Caco-2 (cell line): ENCODE measurements around the gene TLK1. TPM values are rescaled to one million over a fixed set of nuclear protein-coding genes. Genes with fewer than 3 reads are reported as not detected.

Experiments used
- BruUV-seq: library from RNA; stranded (reverse); fragments of 400-500 nt; replicated peaks from 2 replicates; lab custom pipeline; 2021; lab: Mats Ljungman, UMichigan
- CTCF ChIA-PET: fragments of 300-600 bp; sonication (Branson Sonifier 250); formaldehyde crosslinking; loops from one replicate; lab custom pipeline; 2022; ENCODE audit warnings: antibody characterized with exemption; lab: Charles Lee
- POLR2A ChIA-PET: fragments of 300-600 bp; sonication (Branson Sonifier 250); formaldehyde crosslinking; loops from one replicate; lab custom pipeline; 2022; ENCODE audit warnings: antibody characterized with exemption; lab: Charles Lee
- DNase-seq, 2 experiments: peaks; one replicate each; pipeline versions ENCODE4 v3.0.0 to v3.0.0-alpha.2; 2020 to 2022
- H3K27me3 ChIP-seq: replicated peaks from 2 replicates; pipeline ENCODE4 v1.6.0; 2011; ENCODE audit warnings: low read length; ENCODE audit not compliant: control insufficient read depth, insufficient read depth
- H3K36me3 ChIP-seq: 2 replicates; pipeline ENCODE4 v1.5.1; 2011; ENCODE audit warnings: low read length; ENCODE audit not compliant: control insufficient read depth, insufficient read depth
- H3K4me1 ChIP-seq: fragments of 250-450 bp; sonication (Bioruptor Pico); 2 replicates; pipeline ENCODE4 v1.5.1; 2020; ENCODE audit warnings: mild to moderate bottlenecking
- H3K4me3 ChIP-seq: 2 replicates; pipeline ENCODE4 v1.5.1; 2011; ENCODE audit warnings: low read depth, mild to moderate bottlenecking, control low read depth, low read length
- H3K9me3 ChIP-seq: fragments of 250-450 bp; sonication (Bioruptor Pico); 2 replicates; pipeline ENCODE4 v1.5.1; 2020; ENCODE audit warnings: mild to moderate bottlenecking, moderate library complexity
- H3K27ac Mint-ChIP-seq: one replicate; pipeline ENCODE4 v1.8.0; 2022; ENCODE audit warnings: mixed read lengths; ENCODE audit not compliant: unreplicated experiment
- H3K27me3 Mint-ChIP-seq: one replicate; pipeline ENCODE4 v1.8.0; 2022; ENCODE audit warnings: mixed read lengths; ENCODE audit not compliant: insufficient read depth, unreplicated experiment
- H3K36me3 Mint-ChIP-seq: one replicate; pipeline ENCODE4 v1.8.0; 2022; ENCODE audit warnings: mild to moderate bottlenecking, mixed read lengths; ENCODE audit not compliant: insufficient read depth, unreplicated experiment
- H3K4me1 Mint-ChIP-seq: one replicate; pipeline ENCODE4 v1.8.0; 2022; ENCODE audit warnings: low read depth, mixed read lengths; ENCODE audit not compliant: unreplicated experiment
- H3K4me3 Mint-ChIP-seq: one replicate; pipeline ENCODE4 v1.8.0; 2022; ENCODE audit warnings: mild to moderate bottlenecking, moderate library complexity, mixed read lengths; ENCODE audit not compliant: unreplicated experiment
- H3K9me3 Mint-ChIP-seq: one replicate; pipeline ENCODE4 v1.8.0; 2022; ENCODE audit warnings: mixed read lengths; ENCODE audit not compliant: unreplicated experiment
- CTCF ChIP-seq, 2 experiments: fragments of 200-600 bp in 1 of 2; IDR thresholded peaks; 1 replicate in 1 of 2; 2 replicates in 1 of 2; pipeline versions ENCODE4 v1.5.1 to v1.8.0; 2011 to 2022; ENCODE audit warnings: antibody characterized with exemption in 1 of 2, control low read depth in 1 of 2, inconsistent platforms in 1 of 2, low read depth in 1 of 2, low read length in 1 of 2, mild to moderate bottlenecking in 1 of 2, moderate library complexity in 1 of 2; ENCODE audit not compliant: insufficient read depth in 1 of 2, severe bottlenecking in 1 of 2, unreplicated experiment in 1 of 2
- intact Hi-C: fragments of 100-400 bp; cut with micrococcal nuclease; formaldehyde crosslinking; loops from one replicate; pipeline ENCODE4 v1.10.0; 2022; ENCODE audit not compliant: unreplicated experiment
- total RNA-seq: library from RNA; stranded (reverse); gene quantifications from 2 replicates; pipeline ENCODE4 v1.2.3, GENCODE V29; 2022

The TLK1 gene
- total RNA-seq, 1 experiment from 2014 or later, result 85.1 TPM

DNA sequence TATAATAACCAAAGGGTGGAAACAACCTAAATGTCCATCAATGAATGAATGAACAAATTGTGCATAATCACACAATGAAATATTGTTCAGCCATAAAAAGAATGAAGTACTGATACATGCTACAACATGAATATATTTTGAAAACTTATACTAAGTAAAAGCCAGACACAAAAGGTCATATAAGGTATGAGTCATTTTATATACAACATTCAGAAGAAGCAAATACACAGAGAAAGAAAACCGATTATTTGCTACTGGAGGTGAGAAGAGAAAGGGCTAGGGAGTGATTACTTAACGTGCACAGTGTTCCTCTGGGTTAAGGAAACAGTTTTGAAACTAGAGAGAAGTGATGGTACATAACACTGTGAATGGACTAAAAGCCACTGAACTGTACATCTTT is 126.4 kb downstream of the TLK1 start:
- Histone ChIP-seq H3K36me3 (no peaks in the 10 kb centered on the region; the same call in 1 of the 2 replicates), H3K4me3 (no peak overlapping the region), H3K4me1 (no peaks in the 10 kb centered on the region), H3K27me3 (no peaks in the 10 kb centered on the region), H3K9me3 (no peaks in the 10 kb centered on the region)
- Mint-ChIP-seq H3K9me3 (no peaks in the 10 kb centered on the region), H3K4me1 (peaks cover 1% of the 10 kb centered on the region), H3K27me3 (no peaks in the 10 kb centered on the region), H3K4me3 (no peak overlapping the region), H3K36me3 (peaks cover 56% of the 10 kb centered on the region), H3K27ac (no peak overlapping the region)
- CTCF ChIA-PET, result no interaction called here
- TF ChIP-seq CTCF (IDR thresholded peaks at IDR 0.05; ENCODE audit: insufficient read depth in 1 of 2, low read depth in 1 of 2, low read length in 1 of 2, severe bottlenecking in 1 of 2, unreplicated experiment in 1 of 2), result no peak
- no TSS peak for BruUV-seq
- intact Hi-C loops, result no loop called here
- DNase-seq, result no peak
- POLR2A ChIA-PET, result no interaction called here

DNA sequence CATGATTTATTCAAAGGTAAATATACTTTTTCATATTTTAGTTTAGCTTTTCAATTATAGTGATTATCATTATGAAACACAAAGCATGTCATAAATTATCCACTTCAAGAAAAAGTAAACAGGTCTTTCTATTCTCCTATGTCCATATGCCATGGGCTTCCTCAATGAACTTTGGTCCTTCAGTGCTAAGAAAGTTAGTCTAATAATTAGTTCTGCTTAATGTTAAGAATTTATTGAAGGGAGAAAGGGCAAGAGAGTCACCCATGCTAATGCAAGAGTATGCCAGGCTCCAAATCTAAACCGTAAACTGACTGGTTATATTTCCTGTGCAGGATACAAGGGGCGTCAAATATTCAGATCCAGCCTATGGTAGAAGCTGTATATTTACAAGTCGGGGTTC is 135.5 kb downstream of the TLK1 start:
- H3K27ac Mint-ChIP-seq, result no peak overlapping the region
- H3K27me3 Mint-ChIP-seq, result no peaks in the 10 kb centered on the region
- POLR2A ChIA-PET, result no interaction called here
- H3K4me1 ChIP-seq, result peaks cover 28% of the 10 kb centered on the region
- no peaks in the 10 kb centered on the region for H3K27me3 ChIP-seq
- peaks cover 2% of the 10 kb centered on the region; the same call in 1 of the 2 replicates for H3K36me3 ChIP-seq
- peaks cover 31% of the 10 kb centered on the region for H3K4me1 Mint-ChIP-seq
- DNase-seq, result peak in 1 of 2 experiments; percentile 10
- H3K9me3 Mint-ChIP-seq, result no peaks in the 10 kb centered on the region
- H3K36me3 Mint-ChIP-seq, result peaks cover 28% of the 10 kb centered on the region
- intact Hi-C loops, result no loop called here
- TF ChIP-seq CTCF (IDR thresholded peaks at IDR 0.05; ENCODE audit: insufficient read depth in 1 of 2, low read depth in 1 of 2, low read length in 1 of 2, severe bottlenecking in 1 of 2, unreplicated experiment in 1 of 2), result no peak
- BruUV-seq, result no TSS peak
- H3K4me3 ChIP-seq, result no peak overlapping the region
- H3K4me3 Mint-ChIP-seq, result peak overlapping the region; percentile 23
- H3K9me3 ChIP-seq, result no peaks in the 10 kb centered on the region
- CTCF ChIA-PET, result no interaction called here

GRCh38 chr2:171018522-171018921 is 142.2 kb downstream of the TLK1 start:
- no peak overlapping the region for H3K27ac Mint-ChIP-seq
- ChIA-PET CTCF (no interaction called here), POLR2A (no interaction called here)
- no peak for DNase-seq
- H3K36me3 ChIP-seq, result peaks cover 3% of the 10 kb centered on the region
- H3K4me3 ChIP-seq, result no peak overlapping the region
- H3K4me3 Mint-ChIP-seq, result no peak overlapping the region
- 0 out of 2 replicates have a peak, but pooled peaks cover 3% of the 10 kb centered on the region for H3K4me1 ChIP-seq
- intact Hi-C loops, result no loop called here
- H3K4me1 Mint-ChIP-seq, result peaks cover 6% of the 10 kb centered on the region
- no peaks in the 10 kb centered on the region for H3K9me3 Mint-ChIP-seq
- H3K9me3 ChIP-seq, result no peaks in the 10 kb centered on the region
- no TSS peak for BruUV-seq
- no peak for TF ChIP-seq CTCF (IDR thresholded peaks at IDR 0.05; ENCODE audit: insufficient read depth in 1 of 2, low read depth in 1 of 2, low read length in 1 of 2, severe bottlenecking in 1 of 2, unreplicated experiment in 1 of 2)
- H3K36me3 Mint-ChIP-seq, result peaks cover 44% of the 10 kb centered on the region
- no peaks in the 10 kb centered on the region for H3K27me3 ChIP-seq
- no peaks in the 10 kb centered on the region for H3K27me3 Mint-ChIP-seq
